ENCODE data around the gene PEX26.

GRCh38 chr22:18067548-18068341, 10.0 kb upstream of the PEX26 start:
- no peak for TF ChIP-seq ZNF114 (CRISPR knock-in tag; IDR thresholded peaks at IDR 0.05)
- TF ChIP-seq CREB1 (CRISPR knock-in tag; IDR thresholded peaks at IDR 0.05; ENCODE audit: low read depth): no peak

Data from GM23338 (cell line).